Ovary (tissue), 9 donors: ENCODE data around the gene PRICKLE1. TPM values are rescaled to one million over a fixed set of nuclear protein-coding genes. Genes with fewer than 3 reads are reported as not detected.

Source experiments
- DNase-seq, 5 donors: peaks; one replicate each; pipeline ENCODE4 v3.0.0-alpha.2; 2019 to 2020
- H3K27ac ChIP-seq, 2 donors: fragments of 200-600 bp; one replicate each; pipeline versions ENCODE4 v1.5.1 to v1.8.0; 2019 to 2022
- H3K27me3 ChIP-seq: fragments of 200-600 bp; one replicate; pipeline ENCODE4 v1.8.0; 2022
- H3K36me3 ChIP-seq: fragments of 200-600 bp; sonication (generic); one replicate; pipeline ENCODE4 v1.5.1; 2019
- H3K4me1 ChIP-seq: one replicate; pipeline ENCODE4 v1.8.1; 2013; ENCODE audit warnings: mild to moderate bottlenecking, moderate library complexity; ENCODE audit not compliant: insufficient read depth
- H3K4me3 ChIP-seq: fragments of 200-600 bp; sonication (generic); one replicate; pipeline ENCODE4 v1.5.1; 2017
- H3K9me3 ChIP-seq, 2 donors: fragments of 200-600 bp in 1 of 2; sonication (generic) in 1 of 2; one replicate each; pipeline versions ENCODE4 v1.5.1 to v1.8.1; 2013 to 2019; ENCODE audit warnings: mild to moderate bottlenecking in 1 of 2, moderate library complexity in 1 of 2
- CTCF ChIP-seq, 3 donors: fragments of 450-650 bp in 2 of 3; fragments of 200-600 bp in 1 of 3; IDR thresholded peaks; one replicate each; pipeline versions ENCODE4 v1.5.1 to v1.8.0; 2016 to 2022; ENCODE audit warnings: antibody characterized with exemption in 3 of 3, mild to moderate bottlenecking in 1 of 3
- EP300 ChIP-seq: sonication (generic); formaldehyde crosslinking; IDR thresholded peaks from one replicate; pipeline ENCODE4 v1.6.1; 2017; ENCODE audit warnings: antibody characterized with exemption
- POLR2A ChIP-seq: fragments of 450-650 bp; IDR thresholded peaks from one replicate; pipeline ENCODE4 v1.6.1; 2017; ENCODE audit warnings: antibody characterized with exemption, mild to moderate bottlenecking, moderate library complexity
- WGBS, 3 donors: extraction: QIAGEN DNeasy Blood & Tissue Kit in 1 of 3; methylation state at CpG; one replicate each; pipeline versions ENCODE4 v1.1.5 to v1.1.7; 2013 to 2017; 5-methylcytosine and 5-hydroxymethylcytosine counted together
- intact Hi-C, 4 donors: fragments of 100-400 bp; cut with DNase I; formaldehyde crosslinking; loops; one replicate each; pipeline versions ENCODE4 v1.11.0 to v1.15.1; 2022 to 2023
- polyA plus RNA-seq, 2 donors: library from polyadenylated mRNA; stranded (reverse); fragments of 200-250 nt in 1 of 2; fragments of 350-450 nt in 1 of 2; fragmentation: Illumina TruSeq in 1 of 2; extraction: RNeasy Lipid Tissue Mini Kit (QIAGEN cat#74804) in 1 of 2; gene quantifications; one replicate each; pipeline ENCODE4 v1.2.3, GENCODE V29; 2013 to 2014
- total RNA-seq, 7 donors: library from RNA; depleted of rRNA in 2 of 7; stranded (reverse); fragments of >200 nt in 2 of 7; fragmentation: NEBNext Ultra II Directional in 3 of 7; extraction: Animal tissue kit (Norgen Biotek cat#: 25700) in 3 of 7; gene quantifications; one replicate each; pipeline versions ENCODE4 v1.1.0 to v1.2.4, GENCODE V29; 2016 to 2023
- donor health status: DM: no; HTN: no; CAD: no; lungs with moderate emphysema.
- donor health status: DM: no; HTN: no; CAD: no.
- donor health status: Bipolar disorder and iron deficiency.
- donor health status: DM: yes; HTN: yes; CAD: no.
- donor health status: DM: no; HTN: no; CAD: no.
- donor health status: DM: yes; HTN: yes; CAD: no.

PRICKLE1 gene
- total and polyA plus RNA-seq, 9 donors, result 12.5 to 35.2 (median 22.5) TPM

GRCh38 chr12:42570076-42570475 lies 19.5 kb downstream of the PRICKLE1 start:
- Histone ChIP-seq H3K36me3 (no peaks in the 10 kb centered on the region), H3K4me3 (no peak overlapping the region), H3K27ac (no peak overlapping the region), H3K4me1 (peaks cover 5% of the 10 kb centered on the region), H3K9me3 (no peaks in the 10 kb centered on the region), H3K27me3 (no peaks in the 10 kb centered on the region)
- DNase-seq, result no peak
- WGBS, 3 donors, result 89 to 92% (median 92%) methylated on average over 2 of the region's 2 CpGs
- TF ChIP-seq CTCF (IDR thresholded peaks at IDR 0.05) (no peak), EP300 (no peak)
- intact Hi-C loops, result no loop called here

GRCh38 chr12:42568952-42569915 lies 20.3 kb downstream of the PRICKLE1 start:
- H3K27ac ChIP-seq, result no peak overlapping the region
- DNase-seq, result no peak
- H3K4me1 ChIP-seq, result peaks cover 5% of the 10 kb centered on the region
- no peaks in the 10 kb centered on the region for H3K27me3 ChIP-seq
- 20 to 25% (median 23%) methylated on average over 6 of the region's 6 CpGs for WGBS, 3 donors
- intact Hi-C loops, result loop anchor here in 2 of 4 donors (5.0 kb wide), 1 partner anchor 87 kb away; no protein-coding TSS in a partner anchor
- no peak overlapping the region for H3K4me3 ChIP-seq
- no peaks in the 10 kb centered on the region for H3K36me3 ChIP-seq
- TF ChIP-seq EP300, result no peak
- TF ChIP-seq POLR2A, result no peak
- TF ChIP-seq CTCF (IDR thresholded peaks at IDR 0.05), result peak in 2 of 3 donors; percentile 40 to 57
- no peaks in the 10 kb centered on the region for H3K9me3 ChIP-seq

GRCh38 chr12:42565633-42566032 lies 23.9 kb downstream of the PRICKLE1 start:
- H3K4me1 ChIP-seq, result peaks cover 2% of the 10 kb centered on the region
- TF ChIP-seq EP300 (no peak), CTCF (IDR thresholded peaks at IDR 0.05) (no peak), POLR2A (no peak)
- H3K36me3 ChIP-seq, result no peaks in the 10 kb centered on the region
- intact Hi-C loops, result loop anchor here in 2 of 4 donors (5.0 kb wide), 1 partner anchor 83 kb away; no protein-coding TSS in a partner anchor
- 57 to 68% (median 59%) methylated on average over 5 of the region's 5 CpGs for WGBS, 3 donors
- DNase-seq, result no peak
- H3K4me3 ChIP-seq, result no peak overlapping the region
- no peaks in the 10 kb centered on the region for H3K27me3 ChIP-seq
- H3K9me3 ChIP-seq, result no peaks in the 10 kb centered on the region
- H3K27ac ChIP-seq, result no peak overlapping the region

GRCh38 chr12:42564996-42565395 lies 24.6 kb downstream of the PRICKLE1 start:
- H3K4me3 ChIP-seq, result no peak overlapping the region
- no peaks in the 10 kb centered on the region for H3K9me3 ChIP-seq
- intact Hi-C loops, result loop anchor here in 2 of 4 donors (5.0 kb wide), 1 partner anchor 83 kb away; no protein-coding TSS in a partner anchor
- no peak for DNase-seq
- peaks cover 2% of the 10 kb centered on the region for H3K4me1 ChIP-seq
- 38 to 49% (median 49%) methylated on average over 2 of the region's 2 CpGs for WGBS, 3 donors
- H3K27ac ChIP-seq, result no peak overlapping the region
- no peak for TF ChIP-seq CTCF (IDR thresholded peaks at IDR 0.05)
- TF ChIP-seq EP300, result no peak
- TF ChIP-seq POLR2A, result no peak
- H3K36me3 ChIP-seq, result no peaks in the 10 kb centered on the region
- H3K27me3 ChIP-seq, result no peaks in the 10 kb centered on the region
